ENCODE data around the gene SH3BGRL2.
"Not testable (repeated sequence)": the region's sequence is repeated elsewhere in the genome, so short reads cannot be mapped to it uniquely, and the experiment has no call there.

Gene SH3BGRL2

GRCh38 chr6:79745282-79745681, 114.2 kb downstream of the SH3BGRL2 start:
- DNase-seq (ENCODE audit: low spot score) = not testable (repeated sequence)

- DNase-seq (ENCODE audit: low spot score) = not testable (repeated sequence)
These were observed 115.2 kb downstream of the SH3BGRL2 start for GRCh38 chr6:79746325-79746724.

DNA sequence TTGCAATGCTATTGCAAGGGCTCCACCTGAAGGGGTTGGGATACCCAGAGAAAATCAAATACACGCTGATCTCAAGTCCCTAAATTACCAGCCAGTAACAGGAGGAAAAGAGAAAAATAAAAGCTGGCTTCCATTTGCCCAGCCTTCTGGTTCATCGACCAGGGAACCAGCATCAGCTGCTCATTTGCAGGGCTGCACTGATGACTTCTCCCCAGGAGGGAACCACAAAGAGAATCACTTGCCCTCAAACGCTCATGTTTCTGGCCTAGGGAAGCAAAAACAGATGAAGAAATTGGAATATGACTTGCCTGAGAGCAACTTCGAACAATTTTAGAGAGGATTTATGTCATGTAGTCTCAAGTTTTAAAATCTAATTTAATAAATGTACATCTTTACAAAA, 119.7 kb downstream of the SH3BGRL2 start:
- DNase-seq (ENCODE audit: low spot score) = no peak

Measured in hepatic stellate cell (primary cell).